Measurements from ENCODE around the gene PDE11A. TPM values are rescaled to one million over a fixed set of nuclear protein-coding genes. Genes with fewer than 3 reads are reported as not detected.

The PDE11A gene
- total RNA-seq, 2 experiments from 2014 or later: not detected

DNA sequence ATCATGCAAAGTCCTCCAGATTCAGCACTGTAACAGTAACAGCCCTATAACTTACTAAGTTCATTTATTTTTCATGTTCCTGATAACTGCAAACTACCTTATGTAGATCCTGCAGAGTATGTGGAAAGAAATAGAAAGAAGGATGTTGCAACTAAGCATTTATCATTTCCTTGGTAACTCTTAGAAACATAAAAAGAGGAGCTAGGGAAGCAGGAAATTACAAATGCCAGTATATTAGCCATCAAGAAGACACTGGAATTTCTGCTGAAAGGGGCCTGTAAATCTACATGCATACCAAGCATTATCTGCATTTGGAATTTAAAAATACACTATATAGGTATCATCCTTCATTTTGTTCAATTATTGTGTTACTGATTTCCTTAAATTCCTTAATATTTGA lies 66.8 kb downstream of the PDE11A start:
- H3K27ac Mint-ChIP-seq: no peak overlapping the region
- CTCF ChIA-PET: no interaction called here

DNA sequence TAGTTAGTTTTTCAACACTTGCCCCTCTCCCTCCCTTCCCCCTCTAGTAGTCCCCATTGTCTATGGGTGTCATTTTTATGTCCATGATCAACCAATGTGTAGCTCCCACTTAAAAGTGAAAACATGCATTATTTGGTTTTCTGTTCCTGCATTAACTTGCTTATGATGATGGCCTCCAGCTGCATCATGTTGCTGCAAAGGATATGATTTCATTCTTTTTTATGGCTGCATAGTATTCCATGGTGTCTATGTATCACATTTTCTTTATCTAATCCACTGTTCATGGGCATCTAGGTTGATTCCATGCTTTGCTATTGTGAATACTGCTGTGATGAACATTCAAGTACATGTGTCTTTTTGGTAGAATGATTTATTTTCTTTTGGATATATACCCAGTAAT lies 70.5 kb downstream of the PDE11A start:
- TF ChIP-seq, protein P1, sequence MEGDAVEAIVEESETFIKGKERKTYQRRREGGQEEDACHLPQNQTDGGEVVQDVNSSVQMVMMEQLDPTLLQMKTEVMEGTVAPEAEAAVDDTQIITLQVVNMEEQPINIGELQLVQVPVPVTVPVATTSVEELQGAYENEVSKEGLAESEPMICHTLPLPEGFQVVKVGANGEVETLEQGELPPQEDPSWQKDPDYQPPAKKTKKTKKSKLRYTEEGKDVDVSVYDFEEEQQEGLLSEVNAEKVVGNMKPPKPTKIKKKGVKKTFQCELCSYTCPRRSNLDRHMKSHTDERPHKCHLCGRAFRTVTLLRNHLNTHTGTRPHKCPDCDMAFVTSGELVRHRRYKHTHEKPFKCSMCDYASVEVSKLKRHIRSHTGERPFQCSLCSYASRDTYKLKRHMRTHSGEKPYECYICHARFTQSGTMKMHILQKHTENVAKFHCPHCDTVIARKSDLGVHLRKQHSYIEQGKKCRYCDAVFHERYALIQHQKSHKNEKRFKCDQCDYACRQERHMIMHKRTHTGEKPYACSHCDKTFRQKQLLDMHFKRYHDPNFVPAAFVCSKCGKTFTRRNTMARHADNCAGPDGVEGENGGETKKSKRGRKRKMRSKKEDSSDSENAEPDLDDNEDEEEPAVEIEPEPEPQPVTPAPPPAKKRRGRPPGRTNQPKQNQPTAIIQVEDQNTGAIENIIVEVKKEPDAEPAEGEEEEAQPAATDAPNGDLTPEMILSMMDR (IDR thresholded peaks at IDR 0.05): no peak
- intact Hi-C loops (cut with micrococcal nuclease): no loop called here
- Mint-ChIP-seq H3K9me3 (no peaks in the 10 kb centered on the region), H3K27me3 (peaks cover 9% of the 10 kb centered on the region), H3K4me1 (ENCODE audit: low read depth) (no peaks in the 10 kb centered on the region), H3K36me3 (ENCODE audit: low read depth) (no peaks in the 10 kb centered on the region), H3K4me3 (no peak overlapping the region), H3K27ac (no peak overlapping the region)
- DNase-seq (no peak), ATAC-seq (no peak)
- ChIA-PET POLR2A (no interaction called here), CTCF (no interaction called here)

More for the DNA sequence above, 66.8 kb downstream of the PDE11A start:
- Mint-ChIP-seq H3K36me3 (ENCODE audit: low read depth) (no peaks in the 10 kb centered on the region), H3K9me3 (no peaks in the 10 kb centered on the region), H3K4me1 (ENCODE audit: low read depth) (no peaks in the 10 kb centered on the region), H3K27me3 (peaks cover 11% of the 10 kb centered on the region), H3K4me3 (no peak overlapping the region)
- no peak for DNase-seq
- intact Hi-C loops (cut with micrococcal nuclease): no loop called here
- no peak for ATAC-seq
- POLR2A ChIA-PET: no interaction called here
- TF ChIP-seq, protein P1 (IDR thresholded peaks at IDR 0.05): no peak

DNA sequence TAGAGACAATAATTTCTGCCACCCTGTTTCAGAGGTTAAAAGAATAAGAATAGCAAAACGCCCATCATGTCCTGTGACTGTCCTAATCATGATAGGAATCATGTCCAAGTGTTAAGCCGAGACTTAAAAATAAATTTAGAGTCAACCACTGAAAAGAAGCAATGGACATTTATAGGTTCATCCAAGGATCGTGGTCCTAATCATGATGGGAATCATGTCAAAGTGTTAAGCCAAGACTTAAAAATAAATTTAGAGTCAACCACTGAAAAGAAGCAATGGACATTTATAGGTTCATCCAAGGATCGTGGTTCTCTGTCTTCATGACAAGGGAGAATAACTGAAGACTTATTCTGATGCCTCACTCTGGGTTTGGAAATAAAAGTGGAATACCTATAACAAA lies 73.6 kb downstream of the PDE11A start:
- H3K4me3 Mint-ChIP-seq: no peak overlapping the region
- DNase-seq (no peak), ATAC-seq (no peak)
- H3K9me3 Mint-ChIP-seq: no peaks in the 10 kb centered on the region
- TF ChIP-seq, protein P1 (IDR thresholded peaks at IDR 0.05): no peak
- intact Hi-C loops (cut with micrococcal nuclease): no loop called here
- peaks cover 7% of the 10 kb centered on the region for H3K27me3 Mint-ChIP-seq
- no peak overlapping the region for H3K27ac Mint-ChIP-seq
- no peaks in the 10 kb centered on the region for H3K36me3 Mint-ChIP-seq (ENCODE audit: low read depth)
- ChIA-PET CTCF (no interaction called here), POLR2A (no interaction called here)
- H3K4me1 Mint-ChIP-seq (ENCODE audit: low read depth): no peaks in the 10 kb centered on the region

- CTCF ChIA-PET: no interaction called here
- TF ChIP-seq, protein P1 (IDR thresholded peaks at IDR 0.05): no peak
- Mint-ChIP-seq H3K9me3 (no peaks in the 10 kb centered on the region), H3K4me1 (ENCODE audit: low read depth) (no peaks in the 10 kb centered on the region), H3K27me3 (peaks cover 4% of the 10 kb centered on the region), H3K27ac (no peak overlapping the region), H3K36me3 (ENCODE audit: low read depth) (no peaks in the 10 kb centered on the region), H3K4me3 (no peak overlapping the region)
- intact Hi-C loops (cut with micrococcal nuclease): no loop called here
- ATAC-seq (no peak), DNase-seq (no peak)
- POLR2A ChIA-PET: no interaction called here
Measured at GRCh38 chr2:177998006-177998405, 74.6 kb downstream of the PDE11A start.

- ChIA-PET POLR2A (interaction anchor here (0.9 kb wide), 1 partner anchor 21 kb away, joined by 3 read pairs; no protein-coding TSS in a partner anchor), CTCF (interaction anchor here (1.8 kb wide), 1 partner anchor 9 kb away, joined by 12 read pairs; no protein-coding TSS in a partner anchor)
- H3K27me3 Mint-ChIP-seq: no peaks in the 10 kb centered on the region
- no peak overlapping the region for H3K27ac Mint-ChIP-seq
- ATAC-seq: no peak
- H3K4me3 Mint-ChIP-seq: no peak overlapping the region
- H3K36me3 Mint-ChIP-seq (ENCODE audit: low read depth): no peaks in the 10 kb centered on the region
- H3K4me1 Mint-ChIP-seq (ENCODE audit: low read depth): no peaks in the 10 kb centered on the region
- no peak for DNase-seq
- intact Hi-C loops (cut with micrococcal nuclease): no loop called here
- no peaks in the 10 kb centered on the region for H3K9me3 Mint-ChIP-seq
- TF ChIP-seq, protein P1 (IDR thresholded peaks at IDR 0.05): no peak
Measured at GRCh38 chr2:177992992-177993391, 79.6 kb downstream of the PDE11A start.
